A673 (cell line): ENCODE results near the gene POLR1E.

Experiments
- EZH2 ChIP-seq: fragments of 200-600 bp; sonication (generic); IDR thresholded peaks from 2 replicates; pipeline ENCODE4 v1.6.1; 2017; ENCODE audit warnings: borderline replicate concordance, low read depth, mild to moderate bottlenecking, mixed read lengths, antibody characterized with exemption, low read length; ENCODE audit not compliant: poor library complexity, severe bottlenecking
- TF ChIP-seq, protein P1 (sequence below): fragments of 300-800, 200-600 bp; sonication (generic); conservative IDR thresholded peaks from 2 replicates; pipeline ENCODE4 v1.5.1; 2017; ENCODE audit warnings: low read depth, mild to moderate bottlenecking, antibody characterized with exemption, low read length, moderate library complexity, mixed read lengths

- TF ChIP-seq, protein P1, sequence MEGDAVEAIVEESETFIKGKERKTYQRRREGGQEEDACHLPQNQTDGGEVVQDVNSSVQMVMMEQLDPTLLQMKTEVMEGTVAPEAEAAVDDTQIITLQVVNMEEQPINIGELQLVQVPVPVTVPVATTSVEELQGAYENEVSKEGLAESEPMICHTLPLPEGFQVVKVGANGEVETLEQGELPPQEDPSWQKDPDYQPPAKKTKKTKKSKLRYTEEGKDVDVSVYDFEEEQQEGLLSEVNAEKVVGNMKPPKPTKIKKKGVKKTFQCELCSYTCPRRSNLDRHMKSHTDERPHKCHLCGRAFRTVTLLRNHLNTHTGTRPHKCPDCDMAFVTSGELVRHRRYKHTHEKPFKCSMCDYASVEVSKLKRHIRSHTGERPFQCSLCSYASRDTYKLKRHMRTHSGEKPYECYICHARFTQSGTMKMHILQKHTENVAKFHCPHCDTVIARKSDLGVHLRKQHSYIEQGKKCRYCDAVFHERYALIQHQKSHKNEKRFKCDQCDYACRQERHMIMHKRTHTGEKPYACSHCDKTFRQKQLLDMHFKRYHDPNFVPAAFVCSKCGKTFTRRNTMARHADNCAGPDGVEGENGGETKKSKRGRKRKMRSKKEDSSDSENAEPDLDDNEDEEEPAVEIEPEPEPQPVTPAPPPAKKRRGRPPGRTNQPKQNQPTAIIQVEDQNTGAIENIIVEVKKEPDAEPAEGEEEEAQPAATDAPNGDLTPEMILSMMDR = no peak
- TF ChIP-seq EZH2 = no peak
Measured at GRCh38 chr9:37453827-37454226, 31.9 kb upstream of the POLR1E start.
